ENCODE measurements around the gene SLC35F6. TPM values are rescaled to one million over a fixed set of nuclear protein-coding genes. Genes with fewer than 3 reads are reported as not detected.
"Not testable (repeated sequence)": the region's sequence is repeated elsewhere in the genome, so short reads cannot be mapped to it uniquely, and the experiment has no call there.

SLC35F6 gene
- total RNA-seq, 1 experiment from 2014 or later = 27.5 TPM

- in situ Hi-C loops (cut with HindIII; ENCODE audit: low sequenced_read_pairs) = not testable (repeated sequence)
Observed at GRCh38 chr2:26749787-26750420, 14.2 kb upstream of the SLC35F6 start.

DNA sequence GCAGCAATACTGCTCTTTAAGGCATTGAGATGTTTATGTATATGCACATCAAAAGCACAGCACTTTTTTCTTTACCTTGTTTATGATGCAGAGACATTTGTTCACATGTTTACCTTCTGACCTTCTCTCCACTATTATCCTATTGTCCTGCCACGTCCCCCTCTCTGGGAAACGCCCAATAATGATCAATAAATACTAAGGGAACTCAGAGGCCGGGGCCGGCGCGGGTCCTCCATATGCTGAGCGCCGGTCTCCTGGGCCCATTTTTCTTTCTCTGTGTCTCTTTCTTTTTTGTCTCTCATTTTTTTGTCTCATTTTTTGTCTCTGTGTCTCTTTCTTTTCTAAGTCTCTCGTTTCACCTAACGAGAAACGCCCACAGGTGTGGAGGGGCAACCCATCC, 13.6 kb upstream of the SLC35F6 start:
- DNase-seq (ENCODE audit: low spot score); in situ Hi-C loops (cut with HindIII; ENCODE audit: low sequenced_read_pairs): not testable (repeated sequence)

More at GRCh38 chr2:26749787-26750420, 14.2 kb upstream of the SLC35F6 start:
- DNase-seq (ENCODE audit: low spot score) = not testable (repeated sequence)

DNA sequence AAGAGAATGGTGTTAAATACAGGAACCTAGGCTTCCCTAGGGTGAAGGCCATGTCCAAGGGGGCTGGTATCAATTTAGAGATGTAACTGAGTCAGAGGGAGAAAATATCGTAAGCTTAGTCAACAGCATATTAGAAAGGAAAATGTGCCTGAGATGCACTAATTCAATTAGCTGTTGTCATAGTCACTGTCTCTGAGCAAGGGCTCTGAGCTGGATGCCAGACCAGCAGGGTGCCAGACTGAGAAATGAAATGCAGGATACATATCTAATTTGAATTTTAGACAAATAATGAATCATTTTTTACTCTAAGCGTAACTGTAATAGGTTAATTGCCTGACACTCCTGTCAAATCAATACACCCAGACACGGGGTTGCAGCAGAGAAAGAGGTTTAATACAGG, 11.4 kb upstream of the SLC35F6 start:
- DNase-seq (ENCODE audit: low spot score) = no peak
- in situ Hi-C loops (cut with HindIII; ENCODE audit: low sequenced_read_pairs) = no loop called here

- no peak for DNase-seq (ENCODE audit: low spot score)
- in situ Hi-C loops (cut with HindIII; ENCODE audit: low sequenced_read_pairs) = no loop called here
Observed at GRCh38 chr2:26754539-26754938, 9.5 kb upstream of the SLC35F6 start.

DNA sequence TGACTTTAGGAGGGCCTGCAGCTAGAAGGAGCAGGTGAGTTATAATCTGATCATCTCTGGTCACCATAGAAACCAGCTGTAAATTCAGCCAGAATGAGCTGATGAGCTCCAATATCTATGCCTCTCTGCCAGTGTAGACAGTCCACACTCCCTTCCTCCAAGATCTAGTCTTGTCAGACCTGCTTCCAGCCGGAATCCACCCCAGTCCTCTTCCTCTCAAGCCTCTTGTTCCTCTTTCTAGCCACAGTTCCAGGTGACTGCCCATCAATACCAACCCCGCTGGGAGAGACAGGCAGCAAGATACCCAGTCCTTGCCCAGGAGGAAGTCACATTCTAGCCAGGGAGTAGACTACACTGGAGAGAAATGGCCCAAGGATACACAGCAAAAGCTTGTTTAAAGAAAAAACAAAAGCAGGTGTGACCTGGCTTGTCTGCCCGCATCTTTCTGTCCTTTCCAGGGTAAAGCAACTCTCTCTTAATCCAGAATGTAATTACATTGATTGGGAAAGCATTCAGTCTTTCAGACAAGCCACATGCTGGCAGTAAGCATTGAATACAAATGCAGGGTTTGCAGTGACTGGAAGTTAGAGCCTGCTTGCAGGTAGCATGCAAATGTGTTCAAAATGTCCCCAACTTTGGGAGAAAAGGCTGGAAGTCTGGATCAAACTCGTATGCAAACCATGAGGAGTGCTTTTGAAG, 9.0 kb upstream of the SLC35F6 start:
- in situ Hi-C loops (cut with HindIII; ENCODE audit: low sequenced_read_pairs) = no loop called here
- DNase-seq (ENCODE audit: low spot score) = no peak

DNA sequence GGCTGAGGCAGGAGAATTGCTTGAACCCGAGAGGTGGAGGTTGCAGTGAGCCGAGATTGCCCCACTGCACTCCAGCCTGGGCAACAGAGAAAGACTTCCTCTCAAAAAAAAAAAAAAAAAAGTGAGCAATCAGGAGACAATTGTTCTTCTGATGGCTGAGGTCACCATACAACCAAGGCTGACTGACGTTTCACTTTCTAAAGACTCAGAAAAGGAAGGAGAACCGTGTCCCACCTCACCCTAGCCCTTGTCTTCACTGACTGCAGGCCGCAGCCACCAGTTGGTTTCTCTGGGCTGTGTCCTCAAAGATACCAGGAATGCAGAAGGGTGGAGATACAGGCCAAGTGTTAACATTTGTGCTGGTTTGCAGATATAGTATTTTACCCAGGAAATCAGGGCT, 7.7 kb upstream of the SLC35F6 start:
- in situ Hi-C loops (cut with HindIII; ENCODE audit: low sequenced_read_pairs) = no loop called here
- no peak for DNase-seq (ENCODE audit: low spot score)

- DNase-seq (ENCODE audit: low spot score) = peak; percentile 27
- in situ Hi-C loops (cut with HindIII; ENCODE audit: low sequenced_read_pairs) = no loop called here
Observed at GRCh38 chr2:26757873-26758789, 6.0 kb upstream of the SLC35F6 start.

GRCh38 chr2:26758790-26759321, 5.2 kb upstream of the SLC35F6 start:
- in situ Hi-C loops (cut with HindIII; ENCODE audit: low sequenced_read_pairs) = no loop called here
- no peak for DNase-seq (ENCODE audit: low spot score)

DNA sequence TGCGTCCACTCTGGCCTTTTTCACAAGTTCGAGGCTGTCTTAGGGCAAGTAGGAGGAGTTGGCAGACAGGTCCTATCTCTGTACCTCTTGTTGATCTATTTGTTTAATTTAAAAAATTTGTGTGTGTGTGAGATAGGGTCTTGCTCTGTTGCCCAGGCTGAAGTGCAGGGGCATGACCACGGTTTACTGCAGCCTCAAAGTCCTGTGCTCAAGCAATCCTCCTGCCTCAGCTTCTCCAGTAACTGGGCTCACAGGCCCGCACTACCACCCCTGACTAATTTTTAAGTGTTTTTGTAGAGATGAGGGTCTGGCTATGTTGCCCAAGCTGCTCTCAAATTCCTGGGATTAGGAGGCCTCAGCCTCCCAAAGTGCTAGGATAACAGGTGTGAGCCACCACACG, 4.2 kb upstream of the SLC35F6 start:
- no peak for DNase-seq (ENCODE audit: low spot score)
- in situ Hi-C loops (cut with HindIII; ENCODE audit: low sequenced_read_pairs) = no loop called here

DNA sequence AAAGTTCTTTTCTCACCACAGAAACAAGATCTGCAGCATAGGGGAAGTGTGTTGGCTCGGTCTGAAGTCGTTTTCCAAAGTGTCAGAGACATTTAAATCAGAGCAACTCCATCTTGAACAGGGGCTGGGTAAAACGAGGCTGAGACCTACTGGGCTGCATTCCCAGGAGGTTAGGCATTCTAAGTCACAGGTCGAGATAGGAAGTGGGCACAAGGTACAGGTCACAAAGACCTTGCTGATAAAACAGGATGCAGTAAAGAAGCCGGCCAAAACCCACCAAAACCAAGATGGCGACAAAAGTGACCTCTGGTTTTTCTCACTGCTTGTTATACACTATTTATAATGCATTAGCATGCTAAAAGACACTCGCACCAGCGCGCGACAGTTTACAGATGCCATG, 3.1 kb upstream of the SLC35F6 start:
- in situ Hi-C loops (cut with HindIII; ENCODE audit: low sequenced_read_pairs); DNase-seq (ENCODE audit: low spot score): not testable (repeated sequence)

DNA sequence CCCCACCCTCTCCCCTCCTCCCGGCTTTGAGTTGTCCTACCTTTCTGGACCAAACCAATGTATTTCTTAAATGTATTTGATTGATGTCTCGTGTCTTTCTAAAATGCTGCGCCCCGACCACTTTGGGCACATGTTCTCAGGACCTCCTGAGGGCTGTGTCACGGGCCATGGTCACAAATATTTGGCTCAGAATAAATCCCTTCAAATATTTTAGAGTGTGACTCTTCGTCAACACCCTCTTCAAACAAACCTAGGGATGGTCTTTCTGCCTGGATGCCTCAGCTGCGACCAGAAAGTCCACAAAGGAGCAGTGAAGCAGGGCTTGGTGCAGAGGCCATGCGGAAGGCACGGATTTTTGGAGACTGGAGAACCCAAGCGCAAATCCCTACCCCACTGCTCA, 1.1 kb upstream of the SLC35F6 start:
- in situ Hi-C loops (cut with HindIII; ENCODE audit: low sequenced_read_pairs) = no loop called here
- DNase-seq (ENCODE audit: low spot score) = no peak

DNA sequence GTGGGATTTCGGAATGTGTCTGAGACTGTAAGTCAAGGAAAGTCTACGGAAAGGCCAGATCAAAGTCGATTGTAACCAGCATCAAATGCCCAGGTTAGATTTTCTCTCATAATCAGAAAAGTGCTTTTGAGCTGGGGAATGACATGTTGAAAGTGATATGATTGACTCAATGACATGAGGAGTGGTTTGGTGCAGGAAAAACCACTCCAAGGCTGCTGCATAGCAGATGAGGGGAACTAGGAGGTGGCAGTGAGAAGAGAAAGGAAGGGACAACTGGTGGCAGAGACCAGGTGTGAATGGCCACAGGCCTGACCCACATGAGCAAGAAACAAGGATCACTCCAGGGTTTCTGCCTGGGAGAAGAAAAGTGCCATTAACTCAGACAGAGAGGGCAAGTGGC, 822 bp downstream of the SLC35F6 start:
- in situ Hi-C loops (cut with HindIII; ENCODE audit: low sequenced_read_pairs) = no loop called here
- DNase-seq (ENCODE audit: low spot score) = no peak

DNA sequence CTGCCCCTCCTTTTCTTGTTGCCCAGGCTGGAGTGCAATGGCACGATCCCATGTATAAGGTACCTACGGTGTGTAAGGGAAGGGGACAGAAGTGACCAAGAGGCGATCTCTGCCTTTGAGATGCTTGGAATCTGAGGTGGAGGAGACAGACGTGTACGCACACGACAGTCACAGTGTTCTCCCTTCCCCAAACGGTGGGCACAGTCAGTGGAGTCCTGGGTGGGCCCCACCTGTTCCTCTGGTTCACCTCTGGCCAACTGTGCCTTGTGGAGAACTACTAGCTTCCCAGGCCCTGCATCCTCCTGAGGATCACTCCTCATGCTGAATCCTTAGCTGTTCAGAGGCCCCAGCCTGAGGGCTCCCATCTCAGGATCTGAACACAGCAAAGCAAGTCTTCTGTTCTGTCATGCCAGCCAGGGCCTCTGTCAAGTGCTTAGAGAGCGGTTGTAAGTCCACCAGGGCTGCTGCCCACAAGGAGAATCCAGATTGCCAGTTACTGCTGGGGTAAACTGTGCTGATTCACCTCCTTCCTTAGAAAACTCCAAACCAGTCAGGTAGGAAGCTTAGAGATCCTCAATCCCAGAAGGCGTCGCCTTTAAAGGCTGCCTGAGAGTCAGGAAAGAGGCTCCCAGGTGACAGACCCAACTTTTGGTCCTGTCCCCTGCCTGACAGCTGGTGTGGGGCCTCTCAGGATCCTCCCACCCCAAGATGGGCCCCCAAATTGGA, 1.6 kb downstream of the SLC35F6 start:
- DNase-seq (ENCODE audit: low spot score) = no peak
- in situ Hi-C loops (cut with HindIII; ENCODE audit: low sequenced_read_pairs) = no loop called here

DNA sequence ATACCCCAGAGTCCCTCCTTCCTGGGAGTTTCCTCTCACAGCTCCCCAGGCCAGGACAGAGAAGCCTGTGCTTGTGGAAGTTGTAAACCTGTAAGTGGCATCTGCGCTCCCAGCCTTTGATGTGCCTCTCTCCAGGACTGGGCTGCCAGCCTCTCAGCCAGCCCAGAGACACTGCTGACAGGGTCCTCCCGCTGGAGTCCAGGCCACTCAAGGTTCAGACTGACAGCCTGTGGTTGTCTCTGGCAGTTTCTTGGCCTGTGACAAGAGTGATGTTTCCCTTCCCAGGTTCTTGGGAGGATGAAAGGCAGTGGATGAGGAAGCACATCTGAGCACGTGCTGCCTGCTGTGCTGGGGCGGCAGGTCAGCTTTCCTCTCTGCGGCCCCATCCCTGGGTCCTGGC, 3.0 kb downstream of the SLC35F6 start:
- in situ Hi-C loops (cut with HindIII; ENCODE audit: low sequenced_read_pairs) = no loop called here
- no peak for DNase-seq (ENCODE audit: low spot score)

GRCh38 chr2:26767894-26768487, 3.9 kb downstream of the SLC35F6 start:
- DNase-seq (ENCODE audit: low spot score) = peak; percentile 44
- in situ Hi-C loops (cut with HindIII; ENCODE audit: low sequenced_read_pairs) = no loop called here

GRCh38 chr2:26768759-26769088, 4.6 kb downstream of the SLC35F6 start:
- no peak for DNase-seq (ENCODE audit: low spot score)
- in situ Hi-C loops (cut with HindIII; ENCODE audit: low sequenced_read_pairs) = no loop called here

- in situ Hi-C loops (cut with HindIII; ENCODE audit: low sequenced_read_pairs) = no loop called here
- no peak for DNase-seq (ENCODE audit: low spot score)
Observed at GRCh38 chr2:26769089-26769761, 5.1 kb downstream of the SLC35F6 start.

DNA sequence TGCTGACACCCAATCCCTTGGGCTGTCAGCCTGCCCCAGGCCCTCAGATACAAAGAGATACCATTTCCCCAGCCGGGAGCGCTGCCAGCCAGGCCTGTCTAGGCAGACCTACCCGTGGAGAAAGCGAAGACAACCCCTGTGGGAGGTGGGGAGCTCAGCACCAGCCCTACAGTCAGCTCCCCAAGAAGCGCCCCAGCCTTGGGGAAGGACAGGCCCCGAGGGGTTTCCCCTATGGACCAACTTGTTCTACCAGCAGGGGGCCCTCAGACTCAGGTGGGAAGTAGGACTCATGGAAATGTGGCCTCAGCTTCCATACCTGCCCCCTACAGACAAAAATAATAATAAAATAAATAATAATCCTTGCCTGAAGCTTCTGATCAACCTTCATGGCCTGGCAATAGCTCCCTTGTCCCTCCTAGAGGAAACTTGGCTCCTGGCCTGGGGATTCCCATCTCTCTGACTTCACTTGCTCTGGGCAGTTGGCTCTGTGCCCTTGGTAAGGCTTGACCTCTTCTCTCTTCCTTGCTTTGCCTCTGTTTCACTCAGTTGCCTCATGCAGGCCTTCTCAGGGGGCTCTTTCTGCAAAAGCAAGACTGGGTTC, 7.0 kb downstream of the SLC35F6 start:
- peak; percentile 70 for DNase-seq (ENCODE audit: low spot score)
- in situ Hi-C loops (cut with HindIII; ENCODE audit: low sequenced_read_pairs) = no loop called here
